IMR-90 (cell line): ENCODE results near the gene DTL. TPM values are rescaled to one million over a fixed set of nuclear protein-coding genes. Genes with fewer than 3 reads are reported as not detected.

Source experiments
- ATAC-seq: fragments of 200-7000 bp; cut with Tn5 transposase; 2 replicates; pipeline ENCODE4 v1.9.1; 2020; ENCODE audit warnings: low read depth, mild to moderate bottlenecking, moderate library complexity
- BruUV-seq: library from RNA; stranded (reverse); fragments of 400-500 nt; replicated peaks from 2 replicates; lab custom pipeline; 2021; lab: Mats Ljungman, UMichigan
- CTCF ChIA-PET: fragments of 300-600 bp; formaldehyde crosslinking; extraction: SDS; loops from one replicate; lab custom pipeline; 2021; ENCODE audit warnings: antibody characterized with exemption; lab: Yijun Ruan, JAX
- POLR2A ChIA-PET: fragments of 300-600 bp; sonication (Branson Sonifier 250); formaldehyde crosslinking; loops from one replicate; lab custom pipeline; 2022; ENCODE audit warnings: antibody characterized with exemption; ENCODE audit not compliant: unreplicated experiment; lab: Charles Lee
- DNase-seq: peaks from one replicate; pipeline ENCODE4 v3.0.0; 2013
- H2AFZ ChIP-seq: replicated peaks from 2 replicates; pipeline ENCODE3; 2013; ENCODE audit warnings: low read length, mild to moderate bottlenecking; ENCODE audit not compliant: poor library complexity
- H2AK5ac ChIP-seq: 2 replicates; pipeline ENCODE4 v1.6.1; 2013; ENCODE audit warnings: low read depth, low read length, inconsistent platforms
- H2AK9ac ChIP-seq: replicated peaks from 2 replicates; pipeline ENCODE3; 2013; ENCODE audit warnings: mild to moderate bottlenecking, low read depth, low read length, moderate library complexity; ENCODE audit not compliant: poor library complexity
- H2BK120ac ChIP-seq: 2 replicates; pipeline ENCODE4 v1.6.1; 2013; ENCODE audit warnings: low read depth, low read length, inconsistent platforms
- H2BK15ac ChIP-seq: 3 replicates; pipeline ENCODE4 v1.6.1; 2013; ENCODE audit warnings: low read depth, low read length, inconsistent platforms
- H2BK20ac ChIP-seq: 2 replicates; pipeline ENCODE4 v1.6.1; 2013; ENCODE audit warnings: low read depth, mild to moderate bottlenecking, inconsistent platforms, low read length, moderate library complexity
- H2BK5ac ChIP-seq: 2 replicates; pipeline ENCODE4 v1.6.1; 2013; ENCODE audit warnings: mild to moderate bottlenecking, low read depth, low read length, inconsistent platforms; ENCODE audit not compliant: poor library complexity, severe bottlenecking
- H3K14ac ChIP-seq: replicated peaks from 2 replicates; pipeline ENCODE4 v1.6.1; 2013; ENCODE audit warnings: low read depth, low read length, inconsistent platforms
- H3K18ac ChIP-seq: 2 replicates; pipeline ENCODE4 v1.6.1; 2013; ENCODE audit warnings: low read depth, low read length, control low read depth
- H3K23ac ChIP-seq: 2 replicates; pipeline ENCODE4 v1.6.1; 2013; ENCODE audit warnings: low read depth, low read length, inconsistent platforms
- H3K27ac ChIP-seq: 2 replicates; pipeline ENCODE4 v1.5.1; 2013; ENCODE audit warnings: mild to moderate bottlenecking, control low read depth, low read length; ENCODE audit not compliant: insufficient read depth
- H3K27me3 ChIP-seq: 2 replicates; pipeline ENCODE4 v1.6.1; 2013; ENCODE audit warnings: low read length; ENCODE audit not compliant: control insufficient read depth, insufficient read depth
- H3K36me3 ChIP-seq: 2 replicates; pipeline ENCODE4 v1.6.1; 2013; ENCODE audit warnings: low read length, mixed read lengths; ENCODE audit not compliant: control insufficient read depth, insufficient read depth
- H3K4ac ChIP-seq: 2 replicates; pipeline ENCODE4 v1.6.1; 2013; ENCODE audit warnings: low read depth, low read length, inconsistent platforms
- H3K4me1 ChIP-seq: 2 replicates; pipeline ENCODE4 v1.6.1; 2013; ENCODE audit warnings: low read length, mixed read lengths; ENCODE audit not compliant: control insufficient read depth, insufficient read depth
- H3K4me2 ChIP-seq: 2 replicates; pipeline ENCODE4 v1.6.1; 2013; ENCODE audit warnings: low read depth, mild to moderate bottlenecking, control low read depth, low read length, moderate library complexity
- H3K4me3 ChIP-seq: 2 replicates; pipeline ENCODE4 v1.5.1; 2013; ENCODE audit warnings: low read depth, mild to moderate bottlenecking, control low read depth, low read length, moderate library complexity; ENCODE audit not compliant: insufficient read depth
- H3K56ac ChIP-seq: 2 replicates; pipeline ENCODE4 v1.6.1; 2013; ENCODE audit warnings: low read length, inconsistent platforms; ENCODE audit not compliant: insufficient read depth; ENCODE audit errors: extremely low read depth
- H3K79me1 ChIP-seq, 2 experiments: 2 replicates each; pipeline ENCODE4 v1.6.1; 2013; ENCODE audit warnings: low read length in 2 of 2, inconsistent platforms in 1 of 2, low read depth in 1 of 2
- H3K9ac ChIP-seq: 2 replicates; pipeline ENCODE4 v1.6.1; 2013; ENCODE audit warnings: low read depth, low read length, control low read depth
- H3K9me1 ChIP-seq: 2 replicates; pipeline ENCODE4 v1.6.1; 2013; ENCODE audit warnings: low read length, inconsistent platforms; ENCODE audit not compliant: insufficient read depth
- H3K9me3 ChIP-seq: 2 replicates; pipeline ENCODE4 v1.6.1; 2013; ENCODE audit warnings: low read length; ENCODE audit not compliant: control insufficient read depth, insufficient read depth
- H4K20me1 ChIP-seq: 2 replicates; pipeline ENCODE4 v1.6.1; 2013; ENCODE audit warnings: low read length, inconsistent platforms; ENCODE audit not compliant: insufficient read depth
- H4K5ac ChIP-seq: 2 replicates; pipeline ENCODE4 v1.6.1; 2013; ENCODE audit warnings: mild to moderate bottlenecking, low read depth, low read length, control low read depth
- H4K8ac ChIP-seq, 2 experiments: 2 replicates each; pipeline ENCODE4 v1.6.1; 2013; ENCODE audit warnings: low read depth in 2 of 2, low read length in 2 of 2, control low read depth in 1 of 2, inconsistent platforms in 1 of 2
- H4K91ac ChIP-seq: 2 replicates; pipeline ENCODE4 v1.6.1; 2013; ENCODE audit warnings: low read depth, low read length, inconsistent platforms; ENCODE audit not compliant: insufficient read depth
- CHD1 ChIP-seq: IDR thresholded peaks from 2 replicates; pipeline ENCODE4 v1.6.1; 2012; ENCODE audit warnings: low read depth, low read length, improper control_type of control experiment
- MAFK ChIP-seq: IDR thresholded peaks from 2 replicates; pipeline ENCODE4 v1.6.1; 2012; ENCODE audit warnings: low read depth, low read length, improper control_type of control experiment
- MAZ ChIP-seq: IDR thresholded peaks from 2 replicates; pipeline ENCODE4 v1.6.1; 2012; ENCODE audit warnings: low read depth, mild to moderate bottlenecking, low read length, improper control_type of control experiment, moderate library complexity, borderline replicate concordance
- NFE2L2 ChIP-seq: fragments of 150-350 bp; IDR thresholded peaks from 2 replicates; pipeline ENCODE4 v1.6.1; 2016; ENCODE audit warnings: low read depth, mild to moderate bottlenecking, low read length
- RCOR1 ChIP-seq: IDR thresholded peaks from 2 replicates; pipeline ENCODE4 v1.6.1; 2012; ENCODE audit warnings: mild to moderate bottlenecking, low read length, improper control_type of control experiment; ENCODE audit not compliant: insufficient replicate concordance
- RFX5 ChIP-seq: IDR thresholded peaks from 2 replicates; pipeline ENCODE4 v1.8.0; 2012; ENCODE audit warnings: low read depth, mild to moderate bottlenecking, low read length, moderate library complexity
- SMC3 ChIP-seq: fragments of 150-350 bp; IDR thresholded peaks from 2 replicates; pipeline ENCODE4 v1.6.1; 2016; ENCODE audit warnings: low read depth, mild to moderate bottlenecking, antibody characterized with exemption, low read length, moderate library complexity
- WGBS, 2 experiments: methylation state at CpG; one replicate each; pipeline versions ENCODE4 v1.1.5 to v1.1.7; 2013; ENCODE audit warnings: missing lambda C conversion rate in 2 of 2; ENCODE audit not compliant: insufficient read length in 1 of 2; ENCODE audit errors: extremely low coverage in 2 of 2; 5-methylcytosine and 5-hydroxymethylcytosine counted together
- dilution Hi-C: fragments of 300-500 bp; cut with HindIII; formaldehyde crosslinking; loops from one replicate; pipeline ENCODE4 v1.14.3; 2018; ENCODE audit warnings: low sequenced_read_pairs; ENCODE audit not compliant: unreplicated experiment
- in situ Hi-C: fragments of 300-500 bp; cut with MboI; formaldehyde crosslinking; loops from 3 replicates; pipeline ENCODE4 v1.14.3; 2019; ENCODE audit warnings: low sequenced_read_pairs, inconsistent platforms, mixed read lengths
- intact Hi-C: fragments of 100-400 bp; cut with micrococcal nuclease; formaldehyde crosslinking; loops from 2 replicates; pipeline ENCODE4 v1.10.0; 2022
- polyA plus RNA-seq, 3 experiments: library from polyadenylated mRNA; depleted of rRNA; stranded (reverse); fragments of >200 nt; gene quantifications; 2 replicates each; pipeline ENCODE4 v1.2.3, GENCODE V29; 2012; ENCODE audit warnings: low replicate concordance in 1 of 3
- total RNA-seq: library from RNA; depleted of rRNA; stranded (reverse); fragments of >200 nt; gene quantifications from 2 replicates; pipeline ENCODE4 v1.2.3, GENCODE V29; 2012
- TF ChIP-seq, protein P1 (sequence below): fragments of 150-350 bp; IDR thresholded peaks from 2 replicates; pipeline ENCODE4 v1.6.1; 2017; ENCODE audit warnings: mild to moderate bottlenecking, antibody characterized with exemption, low read length, low read depth
- TF ChIP-seq, protein P2 (sequence below): conservative IDR thresholded peaks from 2 replicates; pipeline ENCODE4 v1.5.1; 2012; ENCODE audit warnings: mild to moderate bottlenecking, low read depth, low read length, improper control_type of control experiment
- TF ChIP-seq, protein P3 (sequence below): fragments of 150-350 bp; IDR thresholded peaks from 2 replicates; pipeline ENCODE4 v1.6.1; 2016; ENCODE audit warnings: low read depth, mild to moderate bottlenecking, low read length, moderate library complexity, borderline replicate concordance

Gene DTL
- total and polyA plus RNA-seq, 2 of the 4 experiments (the other 2 are of a cell fraction), result 11.8 to 19.9 TPM

DNA sequence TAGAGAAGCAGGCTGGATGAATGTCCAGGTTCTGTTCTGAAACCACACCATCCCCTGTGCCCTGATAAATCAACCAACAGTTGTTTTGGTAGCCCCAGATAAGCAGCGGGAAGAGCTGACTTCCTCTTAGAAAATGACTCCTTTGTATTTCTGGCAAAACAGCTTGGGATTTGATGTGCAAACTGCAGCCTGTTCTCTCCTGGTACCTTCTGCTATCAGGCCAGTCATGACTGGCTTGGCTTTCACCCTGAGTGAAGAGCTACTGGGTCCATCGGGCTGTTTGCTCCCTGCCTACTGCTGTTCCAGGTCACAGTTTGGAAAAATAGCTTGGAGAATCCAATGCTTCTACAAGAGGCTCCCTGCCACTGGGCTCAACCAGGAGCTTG is 116.8 kb downstream of the DTL start:
- Histone ChIP-seq H4K5ac (no peak overlapping the region), H4K20me1 (no peaks in the 10 kb centered on the region), H2AK5ac (no peak overlapping the region), H2BK120ac (no peak overlapping the region), H3K18ac (no peak overlapping the region), H2AK9ac (no peak overlapping the region), H3K9me3 (no peaks in the 10 kb centered on the region), H3K14ac (no peak overlapping the region), H3K4me3 (no peak overlapping the region), H3K9ac (no peak overlapping the region), H3K27me3 (no peaks in the 10 kb centered on the region), H2BK15ac (no peak overlapping the region), H3K56ac (no peak overlapping the region), H3K4me1 (no peaks in the 10 kb centered on the region), H3K27ac (no peak overlapping the region), H3K36me3 (no peaks in the 10 kb centered on the region), H3K9me1 (no peaks in the 10 kb centered on the region), H4K8ac (no peak overlapping the region), H3K4ac (no peak overlapping the region), H3K4me2 (no peak overlapping the region), H2AFZ (no peak overlapping the region), H3K79me1 (no peaks in the 10 kb centered on the region), H2BK20ac (no peak overlapping the region), H2BK5ac (no peak overlapping the region), H3K23ac (no peak overlapping the region), H4K91ac (no peak overlapping the region)
- TF ChIP-seq MAZ, result no peak
- no peak for TF ChIP-seq RFX5
- no peak for TF ChIP-seq NFE2L2
- TF ChIP-seq, protein P1, sequence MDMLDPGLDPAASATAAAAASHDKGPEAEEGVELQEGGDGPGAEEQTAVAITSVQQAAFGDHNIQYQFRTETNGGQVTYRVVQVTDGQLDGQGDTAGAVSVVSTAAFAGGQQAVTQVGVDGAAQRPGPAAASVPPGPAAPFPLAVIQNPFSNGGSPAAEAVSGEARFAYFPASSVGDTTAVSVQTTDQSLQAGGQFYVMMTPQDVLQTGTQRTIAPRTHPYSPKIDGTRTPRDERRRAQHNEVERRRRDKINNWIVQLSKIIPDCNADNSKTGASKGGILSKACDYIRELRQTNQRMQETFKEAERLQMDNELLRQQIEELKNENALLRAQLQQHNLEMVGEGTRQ, result no peak
- no peak for TF ChIP-seq CHD1
- TF ChIP-seq, protein P2, sequence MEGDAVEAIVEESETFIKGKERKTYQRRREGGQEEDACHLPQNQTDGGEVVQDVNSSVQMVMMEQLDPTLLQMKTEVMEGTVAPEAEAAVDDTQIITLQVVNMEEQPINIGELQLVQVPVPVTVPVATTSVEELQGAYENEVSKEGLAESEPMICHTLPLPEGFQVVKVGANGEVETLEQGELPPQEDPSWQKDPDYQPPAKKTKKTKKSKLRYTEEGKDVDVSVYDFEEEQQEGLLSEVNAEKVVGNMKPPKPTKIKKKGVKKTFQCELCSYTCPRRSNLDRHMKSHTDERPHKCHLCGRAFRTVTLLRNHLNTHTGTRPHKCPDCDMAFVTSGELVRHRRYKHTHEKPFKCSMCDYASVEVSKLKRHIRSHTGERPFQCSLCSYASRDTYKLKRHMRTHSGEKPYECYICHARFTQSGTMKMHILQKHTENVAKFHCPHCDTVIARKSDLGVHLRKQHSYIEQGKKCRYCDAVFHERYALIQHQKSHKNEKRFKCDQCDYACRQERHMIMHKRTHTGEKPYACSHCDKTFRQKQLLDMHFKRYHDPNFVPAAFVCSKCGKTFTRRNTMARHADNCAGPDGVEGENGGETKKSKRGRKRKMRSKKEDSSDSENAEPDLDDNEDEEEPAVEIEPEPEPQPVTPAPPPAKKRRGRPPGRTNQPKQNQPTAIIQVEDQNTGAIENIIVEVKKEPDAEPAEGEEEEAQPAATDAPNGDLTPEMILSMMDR, result no peak
- no peak for TF ChIP-seq SMC3
- TF ChIP-seq MAFK, result no peak
- TF ChIP-seq RCOR1, result no peak
- TF ChIP-seq, protein P3, sequence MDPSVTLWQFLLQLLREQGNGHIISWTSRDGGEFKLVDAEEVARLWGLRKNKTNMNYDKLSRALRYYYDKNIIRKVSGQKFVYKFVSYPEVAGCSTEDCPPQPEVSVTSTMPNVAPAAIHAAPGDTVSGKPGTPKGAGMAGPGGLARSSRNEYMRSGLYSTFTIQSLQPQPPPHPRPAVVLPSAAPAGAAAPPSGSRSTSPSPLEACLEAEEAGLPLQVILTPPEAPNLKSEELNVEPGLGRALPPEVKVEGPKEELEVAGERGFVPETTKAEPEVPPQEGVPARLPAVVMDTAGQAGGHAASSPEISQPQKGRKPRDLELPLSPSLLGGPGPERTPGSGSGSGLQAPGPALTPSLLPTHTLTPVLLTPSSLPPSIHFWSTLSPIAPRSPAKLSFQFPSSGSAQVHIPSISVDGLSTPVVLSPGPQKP, result no peak
- in situ Hi-C loops (no loop called here), intact Hi-C loops (loop anchor here (2.0 kb wide), 1 partner anchor 14 kb away; no protein-coding TSS in a partner anchor), dilution Hi-C loops (no loop called here)
- WGBS, 2 experiments, result 80% methylated on average over 1 of the region's 2 CpGs; no CpG with 5 or more reads in 1 of the 2 experiments
- no peak for DNase-seq
- POLR2A ChIA-PET, result no interaction called here
- ATAC-seq, result no peak
- CTCF ChIA-PET, result no interaction called here
- BruUV-seq, result no TSS peak
